GM12878 (cell line): Measurements from ENCODE around the gene AMH. TPM values are rescaled to one million over a fixed set of nuclear protein-coding genes. Genes with fewer than 3 reads are reported as not detected.

ENCODE experiments used
- ATAC-seq: fragments of 200-7000 bp; cut with Tn5 transposase; 3 replicates; pipeline ENCODE4 v1.9.1; 2020; ENCODE audit warnings: mild to moderate bottlenecking, moderate library complexity
- BruUV-seq: library from RNA; stranded (reverse); fragments of 400-500 nt; replicated peaks from 2 replicates; lab custom pipeline; 2021; lab: Mats Ljungman, UMichigan
- CTCF ChIA-PET: fragments of 300-600 bp; sonication (Branson Sonifier 250); formaldehyde crosslinking; extraction: SDS; loops from one replicate; lab custom pipeline; 2021; ENCODE audit warnings: inconsistent platforms; lab: Yijun Ruan, JAX
- POLR2A ChIA-PET: fragments of 350-600 bp; formaldehyde crosslinking; extraction: SDS; loops from one replicate; lab custom pipeline; 2021; ENCODE audit warnings: inconsistent platforms; lab: Charles Lee
- RAD21 ChIA-PET: fragments of 300-600 bp; sonication (Branson Sonifier 250); formaldehyde crosslinking; loops from one replicate; lab custom pipeline; 2023; ENCODE audit warnings: antibody characterized with exemption; ENCODE audit not compliant: unreplicated experiment; lab: Charles Lee
- SMC1A ChIA-PET: fragments of 300-600 bp; sonication (Branson Sonifier 250); formaldehyde crosslinking; loops from one replicate; lab custom pipeline; 2023; ENCODE audit not compliant: unreplicated experiment, uncharacterized antibody; lab: Charles Lee
- DNase-seq: peaks from one replicate; pipeline ENCODE4 v3.0.0-alpha.2; 2011; ENCODE audit warnings: low read depth, low spot score
- FAIRE-seq: peaks from 3 replicates; lab custom pipeline; 2011; peaks lifted over from hg19 to GRCh38; lab: Jason Lieb, UNC
- H2AFZ ChIP-seq: 2 replicates; pipeline ENCODE4 v1.6.0; 2011; ENCODE audit warnings: low read depth, low read length, control low read depth; ENCODE audit not compliant: control insufficient read depth
- H3K27ac ChIP-seq: 2 replicates; pipeline ENCODE4 v1.5.1; 2011; ENCODE audit warnings: control low read depth; ENCODE audit not compliant: control insufficient read depth, insufficient read depth
- H3K27me3 ChIP-seq, 2 experiments: replicated peaks in 1 of 2; 2 replicates each; pipeline versions ENCODE4 v1.6.0 to v1.6.1; 2011; ENCODE audit warnings: low read length in 1 of 2; ENCODE audit not compliant: control insufficient read depth in 2 of 2, insufficient read depth in 2 of 2
- H3K36me3 ChIP-seq, 2 experiments: 2 replicates each; pipeline ENCODE4 v1.5.1; 2011; ENCODE audit warnings: low read length in 1 of 2; ENCODE audit not compliant: control insufficient read depth in 2 of 2, insufficient read depth in 2 of 2
- H3K4me1 ChIP-seq: 2 replicates; pipeline ENCODE4 v1.6.1; 2011; ENCODE audit warnings: mild to moderate bottlenecking, low read length, moderate library complexity, mixed read lengths; ENCODE audit not compliant: control insufficient read depth, insufficient read depth
- H3K4me2 ChIP-seq: 2 replicates; pipeline ENCODE4 v1.6.0; 2011; ENCODE audit warnings: control low read depth; ENCODE audit not compliant: control insufficient read depth, insufficient read depth
- H3K4me3 ChIP-seq: fragments of 200-600 bp; sonication (generic); 2 replicates; pipeline ENCODE4 v1.5.1; 2016
- H3K79me2 ChIP-seq: 2 replicates; pipeline ENCODE4 v1.6.0; 2011; ENCODE audit warnings: low read length; ENCODE audit not compliant: control insufficient read depth, insufficient read depth
- H3K9ac ChIP-seq: 2 replicates; pipeline ENCODE4 v1.8.0; 2011; ENCODE audit warnings: low read length, control low read depth, mixed read lengths; ENCODE audit not compliant: control insufficient read depth, insufficient read depth
- H3K9me3 ChIP-seq: replicated peaks from 3 replicates; pipeline ENCODE4 v1.5.1; 2011; ENCODE audit warnings: mild to moderate bottlenecking, low read length; ENCODE audit not compliant: control insufficient read depth, insufficient read depth
- H4K20me1 ChIP-seq: 2 replicates; pipeline ENCODE4 v1.6.0; 2011; ENCODE audit not compliant: control insufficient read depth, insufficient read depth
- BMI1 ChIP-seq: fragments of 450-650 bp; IDR thresholded peaks from 2 replicates; pipeline ENCODE4 v1.6.1; 2016; ENCODE audit warnings: mild to moderate bottlenecking, moderate library complexity, borderline replicate concordance
- CBFB ChIP-seq: IDR thresholded peaks from 2 replicates; pipeline ENCODE4 v1.6.1; 2016; ENCODE audit warnings: antibody characterized with exemption, low read depth
- EGR1 ChIP-seq, 2 experiments: IDR thresholded peaks; 1 replicate in 1 of 2; 2 replicates in 1 of 2; pipeline ENCODE4 v1.6.1; 2011 to 2012; ENCODE audit warnings: low read depth in 2 of 2, low read length in 2 of 2, borderline replicate concordance in 1 of 2, mild to moderate bottlenecking in 1 of 2, moderate library complexity in 1 of 2
- MEF2A ChIP-seq: IDR thresholded peaks from 2 replicates; pipeline ENCODE4 v1.6.1; 2011; ENCODE audit warnings: low read depth, mild to moderate bottlenecking, low read length, moderate library complexity; ENCODE audit not compliant: insufficient read depth
- POLR2A ChIP-seq: IDR thresholded peaks from 2 replicates; pipeline ENCODE4 v1.6.1; 2011; ENCODE audit warnings: low read depth, mild to moderate bottlenecking, low read length
- RAD21 ChIP-seq: IDR thresholded peaks from 2 replicates; pipeline ENCODE4 v1.6.1; 2011; ENCODE audit warnings: mild to moderate bottlenecking, low read depth, low read length, moderate library complexity; ENCODE audit not compliant: insufficient read depth
- RELA ChIP-seq: fragments of 450-650 bp; IDR thresholded peaks from 2 replicates; pipeline ENCODE4 v1.8.0; 2014; ENCODE audit warnings: borderline replicate concordance; ENCODE audit not compliant: partially characterized antibody
- STAT3 ChIP-seq: IDR thresholded peaks from 2 replicates; pipeline ENCODE4 v1.6.1; 2011; ENCODE audit warnings: low read depth, low read length, improper control_type of control experiment
- TBL1XR1 ChIP-seq: IDR thresholded peaks from 2 replicates; pipeline ENCODE4 v1.6.1; 2012; ENCODE audit warnings: low read depth, low read length, improper control_type of control experiment
- WRNIP1 ChIP-seq: IDR thresholded peaks from 2 replicates; pipeline ENCODE4 v1.6.1; 2011; ENCODE audit warnings: low read depth, low read length, improper control_type of control experiment, borderline replicate concordance
- WGBS: methylation state at CpG from one replicate; pipeline ENCODE4 v1.1.6; 2016; ENCODE audit warnings: low lambda C conversion rate; ENCODE audit not compliant: insufficient replicate concordance, insufficient coverage; ENCODE audit errors: missing lambda C conversion rate; 5-methylcytosine and 5-hydroxymethylcytosine counted together
- in situ Hi-C: fragments of 300-500 bp; cut with MboI; formaldehyde crosslinking; loops from 9 replicates; pipeline ENCODE4 v1.14.3; 2018; ENCODE audit warnings: mixed read lengths
- intact Hi-C: fragments of 100-400 bp; cut with micrococcal nuclease; formaldehyde crosslinking; loops from one replicate; pipeline ENCODE4 v1.14.2; 2022; ENCODE audit not compliant: unreplicated experiment
- polyA plus RNA-seq, 11 experiments: library from polyadenylated mRNA; depleted of rRNA in 4 of 11; unstranded in 6 of 11; stranded (reverse) in 5 of 11; fragments of >200 nt; fragmentation: Nextera tagmentation in 4 of 11; fragmentation: Illumina TruSeq in 1 of 11; extraction: Ambion mirVana in 4 of 11; extraction: Trizol in 1 of 11; gene quantifications; 1 replicate in 1 of 11; 2 replicates in 10 of 11; pipeline versions ENCODE4 v1.2.1 to v1.2.3, GENCODE V29; 2011 to 2016; ENCODE audit warnings: inconsistent platforms in 2 of 11, missing spikeins in 2 of 11, low read depth in 1 of 11
- total RNA-seq, 4 experiments: library from RNA; depleted of rRNA in 3 of 4; stranded (reverse); fragments of >200 nt in 3 of 4; fragmentation: Illumina TruSeq in 1 of 4; extraction: Trizol in 1 of 4; gene quantifications; 2 replicates each; pipeline versions ENCODE4 v1.2.1 to v1.2.3, GENCODE V29; 2013 to 2021
- TF ChIP-seq, protein P1 (sequence below): IDR thresholded peaks from 2 replicates; pipeline ENCODE4 v1.6.1; 2011; ENCODE audit warnings: borderline replicate concordance, low read depth, mild to moderate bottlenecking, moderate library complexity, mixed read lengths, low read length; ENCODE audit not compliant: insufficient read depth; ENCODE audit errors: extremely low read length

AMH gene
- total and polyA plus RNA-seq, 10 of the 15 experiments (the other 5 are each of a cell fraction or from before 2014, with no cell fraction given), result 0.17 to 3.5 (median 0.81) TPM; not detected in 4

DNA sequence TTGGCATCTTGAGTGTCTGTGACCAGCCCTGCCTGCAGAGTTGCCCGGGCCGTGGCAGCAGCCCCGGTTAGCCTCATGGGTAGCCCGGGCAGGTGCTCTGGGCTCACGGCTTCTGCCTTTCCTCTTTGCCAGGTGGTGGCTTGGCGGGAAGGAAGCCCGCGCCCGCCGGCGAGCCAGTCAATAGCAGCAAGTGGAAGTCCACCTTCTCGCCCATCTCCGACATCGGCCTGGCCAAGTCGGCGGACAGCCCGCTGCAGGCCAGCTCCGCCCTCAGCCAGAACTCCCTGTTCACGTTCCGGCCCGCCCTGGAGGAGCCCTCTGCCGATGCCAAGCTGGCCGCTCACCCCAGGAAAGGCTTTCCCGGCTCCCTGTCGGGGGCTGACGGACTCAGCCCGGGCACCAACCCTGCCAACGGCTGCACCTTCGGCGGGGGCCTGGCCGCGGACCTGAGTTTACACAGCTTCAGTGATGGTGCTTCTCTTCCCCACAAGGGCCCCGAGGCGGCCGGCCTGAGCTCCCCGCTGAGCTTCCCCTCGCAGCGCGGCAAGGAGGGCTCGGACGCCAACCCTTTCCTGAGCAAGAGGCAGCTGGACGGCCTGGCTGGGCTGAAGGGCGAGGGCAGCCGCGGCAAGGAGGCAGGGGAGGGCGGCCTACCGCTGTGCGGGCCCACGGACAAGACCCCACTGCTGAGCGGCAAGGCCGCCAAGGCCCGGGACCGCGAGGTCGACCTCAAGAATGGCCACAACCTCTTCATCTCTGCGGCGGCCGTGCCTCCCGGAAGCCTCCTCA, 22.9 kb upstream of the AMH start:
- Histone ChIP-seq H3K4me2 (no peak overlapping the region), H3K9me3 (no peaks in the 10 kb centered on the region), H4K20me1 (no peaks in the 10 kb centered on the region), H2AFZ (no peak overlapping the region), H3K4me3 (no peak overlapping the region)
- RAD21 ChIA-PET, result interaction anchor here (0.6 to 1.5 kb wide), 2 partner anchors 10 to 208 kb away, joined by 3 to 4 read pairs; partner anchors contain the start of gene PLEKHJ1
- TF ChIP-seq STAT3 (no peak), CBFB (no peak), POLR2A (0 out of 2 replicates have a peak, but pooled peaks have one; percentile 6), TBL1XR1 (no peak)
- TF ChIP-seq, all 136 proteins: peak for 1
- ChIA-PET POLR2A (interaction anchor here (0.5 kb wide), 1 partner anchor 104 kb away, joined by 3 read pairs; no protein-coding TSS in a partner anchor), SMC1A (no interaction called here), CTCF (interaction anchor here (1.1 kb wide), 1 partner anchor 52 kb away, joined by 3 read pairs; no protein-coding TSS in a partner anchor)
- FAIRE-seq (no peak), ATAC-seq (no peak), DNase-seq (no peak)
- H3K27me3 ChIP-seq, result no peaks in the 10 kb centered on the region
- H3K36me3 ChIP-seq, result peaks cover 0 to 43% of the 10 kb centered on the region in 2 experiments; a peak in 3 of 4 replicates
- H3K4me1 ChIP-seq, result no peaks in the 10 kb centered on the region; the same call in 1 of the 2 replicates
- H3K9ac ChIP-seq, result no peak overlapping the region
- no TSS peak for BruUV-seq
- H3K79me2 ChIP-seq, result no peaks in the 10 kb centered on the region
- in situ Hi-C loops, result no loop called here
- intact Hi-C loops, result no loop called here
- H3K27ac ChIP-seq, result no peak overlapping the region
- 96% methylated on average over 58 of the region's 59 CpGs for WGBS

DNA sequence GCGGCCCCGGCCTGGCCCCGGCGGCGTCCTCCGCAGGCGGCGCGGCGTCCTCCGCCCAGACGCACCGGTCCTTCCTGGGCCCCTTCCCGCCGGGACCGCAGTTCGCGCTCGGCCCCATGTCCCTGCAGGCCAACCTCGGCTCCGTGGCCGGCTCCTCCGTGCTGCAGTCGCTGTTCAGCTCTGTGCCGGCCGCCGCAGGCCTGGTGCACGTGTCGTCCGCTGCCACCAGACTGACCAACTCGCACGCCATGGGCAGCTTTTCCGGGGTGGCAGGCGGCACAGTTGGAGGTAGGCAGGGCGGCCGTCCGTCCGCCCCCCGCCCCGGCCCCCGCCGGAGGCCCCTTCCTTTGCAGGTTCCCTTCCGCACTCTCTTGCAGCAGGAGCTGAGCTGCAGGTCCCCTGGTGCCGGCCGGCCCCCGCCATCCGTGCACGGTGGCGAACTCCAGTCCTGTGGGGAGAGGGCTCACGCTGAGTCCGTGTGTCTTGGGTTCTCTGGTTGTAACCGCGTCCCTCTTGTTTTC, 22.2 kb upstream of the AMH start:
- in situ Hi-C loops, result no loop called here
- ChIA-PET POLR2A (interaction anchor here (1.0 kb wide), 1 partner anchor 59 kb away, joined by 5 read pairs; no protein-coding TSS in a partner anchor), SMC1A (no interaction called here), CTCF (interaction anchor here (0.5 to 2.0 kb wide), 3 partner anchors 51 to 71 kb away, joined by 3 to 6 read pairs (median 3); no protein-coding TSS in a partner anchor), RAD21 (interaction anchor here (0.9 to 1.5 kb wide), 3 partner anchors 9 to 71 kb away, joined by 3 to 4 read pairs (median 3); partner anchors contain the start of gene PLEKHJ1)
- no peak for FAIRE-seq
- no peak overlapping the region for H2AFZ ChIP-seq
- ATAC-seq, result no peak
- no peaks in the 10 kb centered on the region for H3K27me3 ChIP-seq
- TF ChIP-seq MEF2A (no peak), POLR2A (no peak), RAD21 (no peak), RELA (no peak), WRNIP1 (no peak), BMI1 (no peak), EGR1 (IDR thresholded peaks at IDR 0.05; ENCODE audit: borderline replicate concordance in 1 of 2, low read depth in 2 of 2, low read length in 2 of 2) (no peak)
- TF ChIP-seq, protein P1, sequence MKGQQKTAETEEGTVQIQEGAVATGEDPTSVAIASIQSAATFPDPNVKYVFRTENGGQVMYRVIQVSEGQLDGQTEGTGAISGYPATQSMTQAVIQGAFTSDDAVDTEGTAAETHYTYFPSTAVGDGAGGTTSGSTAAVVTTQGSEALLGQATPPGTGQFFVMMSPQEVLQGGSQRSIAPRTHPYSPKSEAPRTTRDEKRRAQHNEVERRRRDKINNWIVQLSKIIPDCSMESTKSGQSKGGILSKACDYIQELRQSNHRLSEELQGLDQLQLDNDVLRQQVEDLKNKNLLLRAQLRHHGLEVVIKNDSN, result no peak
- no peak overlapping the region for H3K27ac ChIP-seq
- H3K4me2 ChIP-seq, result no peak overlapping the region
- intact Hi-C loops, result no loop called here
- no peaks in the 10 kb centered on the region for H4K20me1 ChIP-seq
- no TSS peak for BruUV-seq
- H3K4me3 ChIP-seq, result no peak overlapping the region
- H3K4me1 ChIP-seq, result no peaks in the 10 kb centered on the region; the same call in 1 of the 2 replicates
- H3K36me3 ChIP-seq, result peaks cover 0 to 43% of the 10 kb centered on the region in 2 experiments; a peak in 3 of 4 replicates
- no peak overlapping the region for H3K9ac ChIP-seq
- no peaks in the 10 kb centered on the region for H3K9me3 ChIP-seq
- DNase-seq, result no peak
- 84% methylated on average over 46 of the region's 53 CpGs for WGBS
- H3K79me2 ChIP-seq, result no peaks in the 10 kb centered on the region
